Right lobe of liver (tissue), 4 donors: ENCODE results near the gene NAALADL2.

Experiments
- CTCF ChIP-seq, 4 donors: fragments of 200-600 bp in 3 of 4; fragments of 450-650 bp in 1 of 4; IDR thresholded peaks; one replicate each; pipeline versions ENCODE4 v1.5.1 to v1.8.0; 2016 to 2022; ENCODE audit warnings: antibody characterized with exemption in 4 of 4, mild to moderate bottlenecking in 2 of 4
- POLR2A ChIP-seq: fragments of 450-650 bp; IDR thresholded peaks from one replicate; pipeline ENCODE4 v1.6.1; 2017; ENCODE audit warnings: antibody characterized with exemption, mild to moderate bottlenecking
- donor health status: DM: no; HTN: no; CAD: no.
- donor health status: DM: no; HTN: no; CAD: no.
- donor health status: DM: no; HTN: yes; CAD: no.

- TF ChIP-seq CTCF (IDR thresholded peaks at IDR 0.05) (no peak), POLR2A (no peak)
Measured at GRCh38 chr3:175447521-175447920, 588.4 kb downstream of the NAALADL2 start.
